GM19035 (cell line): ENCODE results near the gene SLC12A3.

ENCODE experiments used
- ATAC-seq: cut with Tn5 transposase; IDR thresholded peaks from one replicate; pipeline ENCODE4 v1.9.1; 2021; ENCODE audit not compliant: unreplicated experiment

The SLC12A3 gene

DNA sequence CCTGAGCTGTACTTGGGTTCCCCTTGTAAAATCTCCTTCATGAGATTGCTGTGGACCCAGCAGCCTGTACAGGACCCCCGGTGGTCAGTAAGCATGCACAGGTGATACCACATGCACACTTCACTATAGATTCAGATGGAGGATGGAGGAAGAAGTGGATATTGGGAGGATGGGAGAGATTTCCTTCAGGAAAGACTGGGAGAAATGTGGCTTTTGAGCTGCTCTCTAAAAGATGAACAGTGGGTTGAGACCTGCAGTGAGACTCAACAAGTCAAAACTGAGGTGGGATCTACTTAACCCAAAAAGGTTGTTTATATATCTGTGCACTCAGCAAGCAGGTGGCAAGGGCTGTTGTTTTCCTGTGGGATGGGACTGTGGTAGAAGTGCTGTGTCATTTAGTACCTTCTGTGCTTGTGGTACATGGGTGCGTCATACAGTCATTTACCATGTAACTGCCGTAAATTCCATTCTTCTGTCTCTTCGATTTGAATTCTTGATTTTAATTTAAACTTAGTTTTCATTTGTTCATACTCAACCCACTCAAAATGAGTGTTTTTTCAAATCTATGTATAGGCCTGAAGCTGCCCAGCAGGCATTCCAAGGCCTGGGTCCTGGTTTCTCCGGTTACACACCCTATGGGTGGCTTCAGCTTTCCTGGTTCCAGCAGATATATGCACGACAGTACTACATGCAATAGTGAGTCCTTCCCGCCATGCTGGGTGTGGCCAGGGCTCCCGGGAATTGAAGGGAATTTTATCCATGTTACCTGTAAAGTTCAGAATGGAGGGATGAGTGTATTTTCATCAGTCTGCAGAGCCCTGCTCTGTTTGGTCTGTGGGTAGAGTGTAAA lies 73.9 kb downstream of the SLC12A3 start:
- no peak for ATAC-seq

DNA sequence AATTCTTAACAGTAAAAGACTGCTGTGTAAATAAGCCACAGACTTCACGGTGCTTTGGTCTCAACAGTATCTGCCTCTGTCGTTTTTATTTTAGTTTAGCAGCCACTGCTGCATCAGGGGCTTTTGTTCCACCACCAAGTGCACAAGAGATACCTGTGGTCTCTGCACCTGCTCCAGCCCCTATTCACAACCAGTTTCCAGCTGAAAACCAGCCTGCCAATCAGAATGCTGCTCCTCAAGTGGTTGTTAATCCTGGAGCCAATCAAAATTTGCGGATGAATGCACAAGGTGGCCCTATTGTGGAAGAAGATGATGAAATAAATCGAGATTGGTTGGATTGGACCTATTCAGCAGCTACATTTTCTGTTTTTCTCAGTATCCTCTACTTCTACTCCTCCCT lies 74.8 kb downstream of the SLC12A3 start:
- no peak for ATAC-seq

DNA sequence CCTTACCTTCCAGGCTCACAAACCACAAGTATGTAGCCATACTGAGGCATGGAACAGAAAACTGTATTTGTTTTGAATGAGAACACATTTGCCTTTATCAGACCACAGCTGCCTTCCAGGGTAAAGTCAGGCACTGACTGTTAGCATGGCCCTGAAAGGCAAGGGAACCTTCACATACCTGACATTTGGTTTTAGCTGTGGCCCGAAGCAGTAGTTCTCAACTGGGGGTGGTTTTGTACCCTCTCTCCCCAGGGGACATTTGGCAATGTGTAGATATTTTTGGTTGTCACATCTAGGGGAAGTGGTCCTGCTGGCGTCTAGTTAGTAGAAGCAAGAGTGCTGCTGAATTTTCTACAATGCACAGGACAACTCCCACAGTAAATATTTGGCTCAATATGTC lies 76.1 kb downstream of the SLC12A3 start:
- ATAC-seq = no peak

- no peak for ATAC-seq
Observed at GRCh38 chr16:56941856-56942331, 76.9 kb downstream of the SLC12A3 start.

DNA sequence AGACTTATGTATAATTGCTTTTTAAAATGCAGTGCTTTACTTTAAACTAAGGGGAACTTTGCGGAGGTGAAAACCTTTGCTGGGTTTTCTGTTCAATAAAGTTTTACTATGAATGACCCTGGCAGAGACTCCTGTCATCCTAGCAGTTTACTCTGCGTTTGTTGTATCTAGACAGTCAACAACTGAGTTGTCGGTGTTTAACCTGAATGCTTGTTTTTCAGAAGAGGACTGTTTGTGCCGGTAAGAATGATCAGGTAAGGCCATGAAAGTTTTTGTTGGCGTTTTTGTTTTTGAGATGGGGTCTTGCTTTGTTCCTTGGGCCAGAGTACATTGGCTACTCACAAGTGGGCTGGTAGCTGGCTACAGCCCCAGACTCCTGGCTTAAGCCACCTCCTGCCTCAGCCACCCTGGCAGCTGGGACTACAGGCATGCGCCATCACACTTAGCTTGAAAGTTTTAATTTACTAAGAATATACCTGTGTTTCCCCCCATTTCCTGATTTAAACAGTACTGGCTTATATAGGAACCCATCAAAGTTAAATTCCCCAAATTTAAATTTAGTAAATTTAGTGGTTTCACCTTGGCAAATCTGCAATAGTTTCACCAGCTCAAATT lies 78.9 kb downstream of the SLC12A3 start:
- no peak for ATAC-seq

DNA sequence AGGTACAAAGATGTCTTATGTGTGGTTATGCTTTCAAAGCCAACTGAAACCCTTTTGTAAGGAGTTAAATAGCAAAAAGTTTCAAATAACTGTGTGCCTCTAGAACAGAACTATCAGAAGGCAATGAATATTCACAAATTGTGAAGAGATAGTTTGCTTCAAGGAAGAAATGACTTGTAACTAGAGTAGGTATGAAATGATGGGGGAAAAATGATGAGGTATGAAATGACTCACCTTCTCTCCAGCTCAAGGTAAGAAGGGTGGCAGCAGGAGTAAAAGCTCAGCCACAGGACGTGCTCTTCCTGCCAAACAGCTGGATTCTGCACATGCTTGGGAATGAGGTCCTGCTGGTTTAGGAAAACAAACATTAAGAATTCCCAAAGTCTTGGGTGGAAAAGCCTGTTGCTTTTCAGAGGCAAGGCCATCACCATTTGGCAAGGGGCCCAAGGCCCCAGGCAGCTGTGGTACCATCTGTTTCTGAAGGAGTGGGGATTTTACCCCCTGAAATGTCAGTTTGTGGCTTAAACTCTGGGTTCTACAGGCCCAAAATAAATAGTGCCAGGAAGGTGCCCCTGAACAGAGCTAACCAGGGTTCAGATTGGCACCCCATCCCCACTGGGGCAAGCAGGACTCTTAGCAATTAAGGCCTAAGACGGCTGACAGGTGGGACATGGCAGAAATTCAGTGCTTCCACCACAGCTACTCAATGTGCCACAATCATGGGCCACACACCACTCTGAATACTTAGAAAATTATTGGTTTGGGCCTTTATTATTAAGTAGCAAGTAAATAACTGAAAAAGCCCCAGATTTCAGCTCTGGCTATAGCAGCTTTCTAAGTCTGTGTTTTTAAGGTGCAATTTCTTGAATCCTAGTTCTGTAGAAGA lies 80.2 kb downstream of the SLC12A3 start:
- ATAC-seq = no peak

DNA sequence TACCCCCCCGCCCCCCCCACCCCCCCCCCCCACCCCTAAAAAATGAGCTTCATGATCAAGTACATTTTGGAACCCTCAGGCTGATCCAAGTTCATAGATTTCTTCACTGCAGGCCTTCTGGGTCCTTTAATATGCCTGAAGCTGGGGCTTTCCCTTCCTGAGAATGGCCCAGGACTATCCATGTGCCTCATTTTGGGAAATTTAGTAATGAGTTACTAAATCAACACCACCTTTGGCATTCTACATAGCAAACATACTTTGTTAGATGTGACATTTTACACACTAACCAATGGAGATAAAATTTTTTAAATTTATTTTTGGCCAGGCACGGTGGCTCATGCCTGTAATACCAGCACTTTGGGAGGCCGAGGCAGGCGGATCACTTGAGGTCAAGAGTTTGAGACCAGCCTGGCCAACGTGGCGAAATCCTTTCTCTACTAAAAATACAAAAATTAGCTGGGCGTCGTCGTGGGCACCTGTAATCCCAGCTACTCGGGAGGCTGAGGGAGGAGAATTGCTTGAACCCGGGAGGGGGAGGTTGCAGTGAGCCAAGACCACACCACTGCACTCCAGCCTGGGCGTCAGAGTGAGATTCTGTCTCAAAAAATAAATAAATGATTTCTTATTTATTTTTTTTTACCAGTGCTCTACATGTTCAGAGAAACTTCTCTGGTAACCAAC lies 81.0 kb downstream of the SLC12A3 start:
- no peak for ATAC-seq

- no peak for ATAC-seq
Observed at GRCh38 chr16:56946767-56947603, 82.0 kb downstream of the SLC12A3 start.

DNA sequence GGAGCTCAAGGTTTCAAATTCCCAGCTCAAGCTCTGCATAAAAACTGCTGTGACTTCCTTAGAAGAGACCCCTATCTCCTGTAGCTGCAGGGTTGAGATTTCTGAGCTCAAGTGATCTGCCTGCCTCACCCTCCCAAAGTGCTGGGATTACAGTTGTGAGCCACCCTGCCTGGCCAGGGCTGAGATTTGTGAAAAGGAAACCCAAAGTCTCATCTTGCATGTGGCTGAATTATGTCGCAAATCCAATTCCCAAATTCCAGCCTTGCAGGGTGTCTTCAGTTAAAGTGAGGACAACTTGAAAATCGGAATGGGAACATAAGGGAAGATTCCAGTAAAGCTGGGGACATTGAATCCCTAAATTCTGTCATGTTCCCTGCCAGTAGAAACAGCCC lies 82.6 kb downstream of the SLC12A3 start:
- ATAC-seq = no peak

DNA sequence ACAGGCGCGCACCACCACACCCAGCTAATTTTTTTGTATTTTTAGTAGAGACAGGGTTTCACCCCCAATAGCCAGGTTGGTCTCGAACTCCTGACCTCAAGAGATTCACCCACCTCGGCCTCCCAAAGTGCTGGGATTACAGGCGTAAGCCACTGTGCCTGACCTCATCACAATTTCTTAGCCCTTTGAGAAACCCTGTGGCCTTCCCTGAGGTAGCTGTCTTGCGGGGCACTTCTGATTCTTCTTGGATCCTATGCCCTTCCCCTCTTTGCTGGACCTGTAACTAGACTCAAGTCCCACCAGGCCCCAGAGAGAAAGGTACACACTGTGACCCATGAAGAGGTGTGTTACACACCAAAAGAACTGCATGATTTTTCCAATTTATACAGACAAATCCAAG lies 83.2 kb downstream of the SLC12A3 start:
- no peak for ATAC-seq

GRCh38 chr16:56950051-56950450 lies 85.0 kb downstream of the SLC12A3 start:
- ATAC-seq = no peak

GRCh38 chr16:56950455-56950854 lies 85.4 kb downstream of the SLC12A3 start:
- no peak for ATAC-seq

DNA sequence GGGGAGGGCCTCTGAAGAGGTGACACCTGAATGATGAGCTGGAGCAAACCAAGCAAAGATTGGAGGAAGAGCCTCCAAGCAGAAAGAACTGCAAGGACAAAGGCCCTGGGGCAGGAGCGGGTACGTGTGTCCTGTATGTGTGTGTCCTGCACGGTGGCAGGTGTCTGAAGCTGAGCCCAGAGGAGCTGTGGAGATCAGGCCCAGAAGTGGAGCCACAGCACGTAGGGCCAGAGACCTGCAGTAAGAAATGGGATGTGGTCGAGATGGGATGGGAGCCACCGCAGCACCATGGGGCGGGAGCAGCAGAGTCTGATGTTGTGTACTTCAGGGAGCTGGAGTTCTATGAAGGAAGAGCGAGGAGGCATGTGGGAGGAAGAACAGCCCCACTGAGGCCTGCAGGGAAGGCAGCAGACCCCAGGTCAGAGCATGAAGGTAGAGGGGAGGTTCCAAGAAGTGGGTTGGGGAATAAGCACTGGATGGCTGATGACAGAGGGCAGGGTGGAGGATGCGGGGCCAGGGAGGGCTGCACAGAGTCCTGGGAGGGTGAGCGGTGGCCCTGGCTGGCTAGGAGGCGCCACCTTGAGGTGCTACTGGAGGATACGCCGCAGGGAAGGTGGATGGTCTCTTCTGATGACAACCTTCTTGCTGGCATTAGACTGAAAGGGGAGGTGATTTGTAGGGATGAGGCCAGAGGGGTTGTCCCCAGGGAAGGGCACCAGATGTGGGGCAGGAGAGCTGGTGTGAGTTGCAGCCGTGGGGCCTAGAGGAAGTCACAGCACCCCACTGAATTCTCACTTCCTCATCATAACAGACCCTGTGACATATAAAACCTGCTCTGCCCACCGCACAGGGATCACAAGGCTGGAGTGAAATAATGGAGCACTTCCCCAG lies 86.1 kb downstream of the SLC12A3 start:
- ATAC-seq = no peak

DNA sequence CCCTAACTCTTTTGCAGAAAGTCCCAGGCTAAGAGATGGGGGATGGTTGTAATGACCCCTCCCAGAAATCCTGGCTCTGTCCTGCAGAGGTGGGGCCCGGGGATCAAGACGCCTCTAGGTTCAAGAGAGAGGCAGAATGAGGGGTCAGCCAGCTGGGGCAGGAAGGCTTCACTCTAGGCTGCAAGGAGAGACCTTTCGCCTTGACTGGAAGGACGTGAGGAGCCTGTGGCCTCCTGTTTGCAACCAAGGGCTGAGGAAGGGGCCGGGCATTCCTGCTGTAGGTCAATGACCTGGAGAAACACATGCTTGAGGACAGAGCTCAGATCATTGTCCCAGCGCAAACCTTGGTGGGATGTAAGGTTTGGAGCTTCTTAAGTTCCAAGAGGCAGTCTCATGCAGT lies 88.0 kb downstream of the SLC12A3 start:
- no peak for ATAC-seq

GRCh38 chr16:56956076-56956475 lies 91.1 kb downstream of the SLC12A3 start:
- ATAC-seq = no peak

DNA sequence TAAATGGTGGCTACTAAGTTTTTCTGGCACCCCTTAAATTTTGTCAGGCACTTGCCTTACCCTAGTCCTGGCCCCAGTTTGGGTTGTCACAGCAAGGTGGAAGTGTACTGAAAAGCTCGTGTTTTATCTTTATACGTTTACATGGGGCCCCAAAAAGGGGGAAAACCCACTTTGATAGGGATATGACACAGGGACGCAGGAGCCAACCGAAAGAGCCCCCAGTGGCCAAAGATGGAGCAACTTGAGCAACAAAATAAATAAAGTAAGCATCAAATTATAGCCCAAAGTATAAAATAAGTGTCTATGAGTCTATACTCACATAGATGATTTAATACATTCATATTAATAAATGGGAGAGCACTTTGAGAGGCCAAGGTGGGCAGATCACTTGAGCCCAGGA lies 91.7 kb downstream of the SLC12A3 start:
- ATAC-seq = no peak

DNA sequence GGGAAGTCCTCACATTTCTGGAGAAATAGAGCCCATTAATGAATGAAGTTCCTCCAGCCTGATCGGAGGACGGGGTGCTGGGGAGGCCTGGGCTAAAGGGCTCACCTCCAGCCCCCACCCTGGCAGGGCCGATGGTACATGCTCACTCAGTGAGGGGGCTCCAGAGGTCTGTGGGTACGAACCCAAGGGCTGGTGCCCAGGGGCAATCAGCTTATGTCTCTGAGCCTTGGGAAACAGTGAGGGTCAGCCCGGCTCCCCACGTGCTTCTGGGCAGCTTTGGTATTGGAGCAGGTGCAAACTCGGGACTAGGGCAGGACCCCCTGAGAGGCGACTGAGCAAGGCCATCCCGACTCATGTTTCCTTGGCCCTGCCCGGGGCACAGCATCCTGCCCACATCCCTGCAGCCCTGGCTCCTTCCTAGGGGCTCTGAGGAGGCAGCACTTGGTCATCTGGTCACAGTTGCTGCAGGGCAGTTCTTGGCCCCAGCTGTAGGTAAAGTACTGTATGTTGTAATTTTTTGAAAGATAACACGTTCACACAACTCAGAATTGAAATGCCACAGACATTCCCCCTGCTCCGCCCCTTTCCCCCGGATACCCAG lies 95.8 kb downstream of the SLC12A3 start:
- ATAC-seq = no peak

DNA sequence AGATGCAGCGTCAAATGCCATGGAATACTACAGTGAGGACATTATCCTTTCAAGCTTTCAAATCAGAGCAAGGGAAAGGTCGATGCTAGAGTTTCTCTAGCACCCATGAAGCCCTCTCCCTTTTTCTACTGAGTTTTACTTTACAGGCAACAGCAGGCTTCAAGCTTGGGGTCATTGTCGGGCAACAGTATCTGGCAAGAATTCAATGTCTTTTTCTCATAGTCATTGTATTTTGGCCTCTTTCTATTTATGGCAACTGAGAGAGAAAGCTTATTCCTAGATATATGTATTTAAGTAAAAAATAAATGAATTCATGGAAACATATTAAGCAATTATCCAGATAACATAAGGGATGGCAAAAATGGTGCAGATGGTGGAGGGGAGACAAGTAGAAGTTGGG lies 96.4 kb downstream of the SLC12A3 start:
- no peak for ATAC-seq

- no peak for ATAC-seq
Observed at GRCh38 chr16:56961851-56962281, 96.9 kb downstream of the SLC12A3 start, which contains the start of gene CETP. Gene CETP (plus strand): TSS chr16:56961950. CDS start chr16:56961980, 30 bp downstream.
